GM18498 (cell line): Measurements from ENCODE around the gene ANKRD44.

Experiments used
- ATAC-seq: cut with Tn5 transposase; IDR thresholded peaks from one replicate; pipeline ENCODE4 v1.9.1; 2021; ENCODE audit warnings: mild to moderate bottlenecking, moderate library complexity; ENCODE audit not compliant: unreplicated experiment

The ANKRD44 gene

DNA sequence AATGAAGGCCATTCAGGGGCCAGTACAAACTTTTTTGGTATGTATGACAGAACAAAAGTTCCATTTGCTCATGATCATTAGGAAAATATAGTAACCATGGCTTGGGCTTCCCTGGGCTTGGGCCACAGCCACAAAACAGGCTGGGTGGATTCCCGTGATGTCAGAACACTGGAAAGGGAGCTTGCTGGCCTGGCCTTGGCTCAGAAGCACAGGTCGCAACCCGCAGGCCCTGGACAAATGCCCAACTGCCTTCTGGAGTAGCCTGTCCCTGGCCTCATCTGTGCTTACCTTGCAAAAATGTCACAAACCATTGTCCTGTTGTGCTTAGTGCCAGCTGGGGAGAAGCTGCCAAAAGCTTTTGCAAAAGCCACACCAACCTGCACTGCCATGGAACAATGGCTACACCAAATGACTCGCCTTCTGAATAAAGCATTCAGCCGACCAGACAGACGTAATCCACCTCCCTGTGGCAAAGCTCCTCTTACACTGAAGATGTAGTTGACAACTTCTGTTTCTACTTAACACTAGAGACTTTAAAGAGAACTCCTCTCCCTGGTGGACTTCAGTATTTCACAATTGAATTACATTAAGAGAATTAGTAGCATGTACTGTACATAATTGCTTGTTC, 125.5 kb downstream of the ANKRD44 start:
- no peak for ATAC-seq

DNA sequence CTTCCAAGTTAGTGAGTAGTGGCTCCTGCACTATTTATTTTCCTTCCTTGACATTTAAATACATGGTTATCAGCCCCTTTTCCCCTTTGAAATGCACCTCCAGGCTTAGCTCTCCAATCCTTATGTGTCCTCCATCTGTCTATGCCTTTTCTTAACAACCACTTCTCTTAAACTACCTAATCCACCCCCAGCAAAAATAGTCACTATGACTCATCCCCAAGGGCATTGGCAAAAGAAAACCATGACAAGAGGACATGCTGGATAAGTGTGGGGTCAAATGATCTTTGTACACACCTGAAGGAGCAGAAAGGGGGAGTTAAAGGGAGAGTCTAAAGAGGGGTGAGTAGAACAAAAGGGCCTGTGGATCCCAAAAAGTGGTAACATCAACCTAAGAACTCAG, 127.2 kb downstream of the ANKRD44 start:
- no peak for ATAC-seq

DNA sequence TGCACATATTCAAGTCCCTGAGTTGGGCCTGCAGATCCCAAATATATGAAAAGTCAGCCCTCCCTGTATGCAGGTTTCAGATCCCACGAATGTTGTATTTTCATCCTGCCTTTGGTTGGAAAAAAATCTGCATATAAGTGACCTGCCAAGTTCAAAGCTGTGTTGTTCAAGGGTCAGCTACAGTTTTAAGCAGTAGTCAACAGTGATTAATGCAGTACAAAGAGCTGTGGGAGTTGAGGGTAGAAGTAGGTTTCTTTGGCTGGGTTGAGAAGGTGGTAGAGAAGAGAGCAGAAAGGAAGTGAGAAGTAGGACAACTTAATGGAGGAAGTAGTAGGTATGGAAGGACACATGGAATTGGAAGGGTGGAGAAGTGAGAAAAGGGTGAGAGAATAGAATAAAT, 127.9 kb downstream of the ANKRD44 start:
- no peak for ATAC-seq

GRCh38 chr2:197181491-197181890, 129.1 kb downstream of the ANKRD44 start:
- no peak for ATAC-seq

DNA sequence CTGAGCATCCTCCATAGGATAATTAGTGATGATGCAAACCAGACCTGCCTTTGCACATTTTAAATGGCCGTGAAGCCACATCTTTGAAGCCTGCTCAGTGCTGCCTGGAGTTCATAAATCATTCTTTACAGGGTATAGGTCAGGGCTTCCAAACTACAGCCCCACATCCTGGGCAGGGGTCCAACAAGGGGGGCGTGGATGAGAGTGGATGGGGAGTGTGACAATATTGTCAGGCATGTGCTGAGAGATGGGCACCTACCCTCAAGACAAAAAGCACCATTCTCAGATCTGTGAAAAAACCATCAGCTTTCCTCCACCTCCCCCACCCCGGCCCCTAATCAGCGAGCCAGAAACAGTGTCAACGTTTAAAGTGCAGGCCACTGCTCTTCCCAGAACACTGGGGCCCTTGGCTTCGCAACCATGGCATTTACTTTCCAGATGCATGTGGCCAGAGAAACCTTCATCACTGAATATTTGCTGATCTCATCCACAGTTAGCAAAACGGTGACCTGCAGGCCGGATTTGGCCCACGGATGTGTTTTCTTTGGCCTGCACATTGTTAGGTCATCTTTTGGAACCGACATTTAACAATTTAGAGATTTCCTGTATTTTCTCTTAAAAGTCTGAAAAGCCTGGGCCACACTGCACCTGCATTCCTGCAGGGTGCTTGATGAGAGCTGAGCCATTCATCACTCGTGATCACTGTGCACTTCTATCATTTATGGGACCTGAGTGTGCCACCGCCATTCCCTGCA, 130.7 kb downstream of the ANKRD44 start:
- no peak for ATAC-seq

DNA sequence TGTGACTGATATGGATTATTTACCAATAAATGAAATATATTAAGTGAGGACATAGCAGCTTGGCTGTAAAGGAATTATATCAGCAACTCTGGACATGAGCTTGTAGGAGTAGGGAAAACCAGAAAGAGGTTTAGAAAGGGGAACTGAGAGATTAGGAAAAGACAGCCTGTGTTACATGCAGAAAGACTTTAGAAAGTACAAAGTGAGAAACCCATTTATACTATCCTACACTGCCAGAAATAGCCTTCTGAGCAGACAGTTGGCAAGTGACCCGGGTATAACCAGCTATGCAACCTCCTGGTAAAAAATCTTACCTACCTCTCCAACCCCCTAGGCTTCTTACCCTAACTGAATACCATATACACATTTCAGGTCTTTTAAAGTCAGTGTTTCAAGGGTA, 134.1 kb downstream of the ANKRD44 start:
- ATAC-seq, result no peak

- no peak for ATAC-seq
Observed at GRCh38 chr2:197174539-197175094, 136.0 kb downstream of the ANKRD44 start.

GRCh38 chr2:197171582-197171981, 139.0 kb downstream of the ANKRD44 start:
- no peak for ATAC-seq

DNA sequence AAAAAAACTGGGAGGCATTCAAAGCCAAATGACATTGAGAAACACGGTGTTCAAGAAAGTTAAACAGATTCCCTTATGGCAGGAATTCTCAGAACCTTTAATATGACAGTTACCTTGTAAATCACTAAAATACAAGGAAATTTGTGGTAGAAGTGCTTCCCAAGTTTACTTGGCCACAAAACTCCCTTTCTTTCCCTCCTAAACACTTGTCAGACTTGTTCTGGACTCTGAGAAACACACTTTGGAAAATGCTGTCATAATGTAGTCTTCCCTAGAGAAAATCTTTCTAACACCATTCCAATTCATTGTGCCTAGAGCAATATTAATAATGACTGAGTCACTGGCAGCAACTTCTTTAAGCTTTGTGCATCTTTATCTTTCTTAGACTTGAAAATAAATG, 140.4 kb downstream of the ANKRD44 start:
- no peak for ATAC-seq

GRCh38 chr2:197168705-197169104, 141.9 kb downstream of the ANKRD44 start:
- ATAC-seq, result peak; percentile 76

- ATAC-seq, result no peak
Observed at GRCh38 chr2:197167608-197168314, 142.8 kb downstream of the ANKRD44 start.

GRCh38 chr2:197165020-197165419, 145.6 kb downstream of the ANKRD44 start:
- ATAC-seq, result no peak

DNA sequence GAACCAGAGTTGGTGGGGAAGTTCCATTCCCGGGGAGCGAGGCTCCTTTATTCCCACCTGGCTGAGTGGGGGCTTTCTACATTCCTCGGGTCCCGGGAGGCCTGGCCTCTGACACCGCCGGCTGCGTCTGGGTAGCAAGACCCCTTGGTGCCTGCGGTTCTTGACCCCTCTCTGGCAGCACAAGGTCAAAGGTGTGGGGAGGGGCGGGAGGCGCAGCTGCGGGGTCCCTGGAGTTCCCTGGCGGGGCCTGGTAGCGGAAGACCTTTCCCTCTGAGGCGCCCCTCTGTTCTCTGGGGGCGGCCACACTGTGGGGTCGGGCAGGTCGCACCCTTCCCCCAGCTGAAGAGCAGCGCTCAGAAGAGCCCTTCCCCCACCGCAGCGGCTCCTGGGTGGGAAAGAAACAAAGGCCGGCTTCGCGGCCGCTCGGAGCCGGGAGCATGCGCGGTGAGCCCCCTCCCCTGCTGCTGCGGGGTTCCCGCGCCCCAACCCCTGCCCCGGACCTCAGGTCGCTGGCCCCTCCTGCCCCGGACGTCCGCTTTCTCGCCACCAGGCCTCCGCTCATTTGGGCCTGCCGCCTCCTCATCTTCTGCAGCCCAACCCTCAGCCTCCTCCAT, 146.3 kb downstream of the ANKRD44 start:
- no peak for ATAC-seq

GRCh38 chr2:197163712-197164140, 146.9 kb downstream of the ANKRD44 start:
- no peak for ATAC-seq

DNA sequence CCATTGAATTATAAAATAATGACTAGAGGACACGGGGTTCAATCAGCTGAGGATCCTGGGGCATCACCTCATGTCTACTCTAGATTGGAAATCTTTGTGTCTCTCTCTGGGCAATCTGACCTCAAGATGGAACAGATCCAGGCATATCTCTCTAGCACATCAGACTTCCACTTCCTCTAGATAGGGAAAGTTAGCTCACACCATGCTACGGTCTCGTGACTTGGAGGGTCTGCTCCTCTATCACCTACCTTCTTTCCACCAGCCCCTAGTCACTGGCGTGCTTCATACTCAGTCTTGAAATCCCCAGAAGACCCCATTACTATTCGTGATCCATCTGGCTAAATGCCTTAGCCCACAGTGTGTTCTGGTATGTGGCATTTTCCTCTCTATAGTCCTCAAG, 148.8 kb downstream of the ANKRD44 start:
- ATAC-seq, result no peak

GRCh38 chr2:197159661-197160211, 150.8 kb downstream of the ANKRD44 start:
- ATAC-seq, result peak; percentile 48

GRCh38 chr2:197158591-197159550, 151.7 kb downstream of the ANKRD44 start:
- no peak for ATAC-seq

DNA sequence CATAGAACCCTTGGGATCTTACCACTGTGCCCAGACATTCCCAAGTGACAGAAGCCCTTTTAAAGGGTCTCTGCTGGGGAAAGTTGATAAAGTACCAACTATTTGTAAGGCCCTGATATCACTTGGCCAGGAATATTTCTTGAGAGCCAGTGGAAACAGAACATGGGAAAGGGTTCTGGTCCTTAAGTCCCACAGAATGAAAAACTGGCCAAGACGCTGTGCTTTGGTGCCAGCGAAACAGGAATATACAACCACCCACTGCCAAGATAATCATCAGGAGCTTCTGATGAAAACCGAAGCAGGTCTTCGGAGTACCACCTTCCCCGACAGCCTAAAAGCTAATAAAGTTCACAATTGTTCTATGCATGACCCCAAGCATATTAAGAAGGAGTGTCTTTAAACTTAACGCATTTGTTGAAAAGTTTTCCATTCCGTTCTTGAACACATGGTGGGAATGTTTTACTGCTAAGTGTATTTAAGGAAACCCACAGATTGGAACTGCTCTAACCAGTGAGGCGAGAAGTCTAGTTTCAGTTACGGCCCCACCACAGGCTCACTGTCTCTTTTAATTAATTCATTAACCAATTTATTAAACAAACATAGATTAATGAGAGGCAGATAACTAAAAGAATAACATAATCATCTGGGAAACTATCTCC, 152.6 kb downstream of the ANKRD44 start:
- no peak for ATAC-seq

DNA sequence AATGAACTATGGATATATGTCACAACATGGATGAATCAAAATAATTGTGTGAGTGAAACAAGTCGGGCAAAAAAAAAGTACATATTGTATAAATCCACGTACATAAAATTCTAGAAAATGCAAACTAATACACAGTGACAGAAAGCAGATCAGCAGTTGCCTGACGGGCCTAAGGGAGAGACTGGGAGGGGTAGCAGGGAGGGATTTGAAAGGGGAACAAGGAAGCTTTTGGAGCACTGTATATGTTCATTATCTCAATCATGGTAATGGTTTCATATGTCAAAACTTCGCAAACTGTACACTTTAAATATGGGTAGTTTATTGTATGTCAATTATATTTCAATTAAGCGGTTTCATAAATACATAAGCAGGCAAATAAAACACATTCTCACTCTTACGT, 153.8 kb downstream of the ANKRD44 start:
- no peak for ATAC-seq
